ENCODE data around the gene C1QTNF4. TPM values are rescaled to one million over a fixed set of nuclear protein-coding genes. Genes with fewer than 3 reads are reported as not detected.
"Not testable (repeated sequence)": the region's sequence is repeated elsewhere in the genome, so short reads cannot be mapped to it uniquely, and the experiment has no call there.

The C1QTNF4 gene
- total RNA-seq (2014; rRNA removed; shearing (Covaris generic)), result not detected in 2 replicates

DNA sequence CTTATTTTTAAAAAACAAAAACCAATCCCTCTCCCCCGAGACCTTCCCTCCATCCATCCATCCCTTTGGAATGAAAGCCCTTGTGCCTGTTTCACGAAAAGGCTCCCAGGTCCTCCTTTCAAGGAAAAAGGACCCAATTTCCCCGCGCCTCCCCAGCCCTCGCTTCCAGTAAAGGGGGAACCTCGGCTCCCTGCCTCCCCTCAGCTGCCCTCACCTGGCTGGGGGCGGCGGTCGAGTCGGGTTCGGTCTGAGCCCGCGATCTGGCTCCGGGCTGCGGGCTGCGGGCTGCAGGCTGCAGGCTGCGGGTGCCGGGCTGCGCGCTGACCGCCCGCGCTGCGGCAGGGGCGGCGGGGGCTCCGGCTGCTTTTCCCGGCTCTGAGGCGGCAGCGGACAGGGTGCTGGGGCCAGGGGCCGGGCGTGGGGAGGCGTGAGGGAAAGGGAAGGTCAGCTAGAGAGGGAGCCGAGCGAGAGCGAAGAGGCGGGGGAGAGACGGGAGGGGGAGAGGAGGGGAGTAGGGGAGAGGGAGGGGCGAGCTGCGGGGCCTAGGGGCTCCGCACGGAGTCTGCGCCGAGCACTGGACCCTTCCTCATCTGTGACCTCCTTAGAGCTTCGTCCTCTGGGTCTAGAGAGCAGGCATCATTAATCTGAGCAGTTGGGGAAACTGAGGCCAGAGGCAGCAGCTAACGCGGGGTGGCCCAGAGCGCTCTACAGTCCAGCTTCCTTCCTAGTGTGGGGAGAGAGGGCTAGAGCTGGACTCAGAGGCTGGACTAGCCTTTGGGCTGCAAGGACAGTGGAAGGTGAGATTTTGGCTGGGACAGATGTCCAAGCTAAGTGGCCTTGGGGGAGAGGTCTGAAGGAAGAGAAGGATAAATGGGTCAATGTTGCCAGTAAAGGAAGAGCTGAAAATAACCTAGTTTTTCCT, at the start of gene C1QTNF4:
TSS of gene C1QTNF4 (minus strand) at position 478 of the 922 bp plus-strand sequence. CDS start 3,601 bp downstream, outside the sequence.
- DNase-seq (ENCODE audit: low spot score), result no peak

- DNase-seq (ENCODE audit: low spot score), result peak; percentile 97
These were observed 48.1 kb upstream of the C1QTNF4 start, which contains the start of gene MTCH2 for GRCh38 chr11:47642099-47642855. TSS of gene MTCH2 (minus strand) at chr11:47642559. CDS start at chr11:47642465, 94 bp downstream.

DNA sequence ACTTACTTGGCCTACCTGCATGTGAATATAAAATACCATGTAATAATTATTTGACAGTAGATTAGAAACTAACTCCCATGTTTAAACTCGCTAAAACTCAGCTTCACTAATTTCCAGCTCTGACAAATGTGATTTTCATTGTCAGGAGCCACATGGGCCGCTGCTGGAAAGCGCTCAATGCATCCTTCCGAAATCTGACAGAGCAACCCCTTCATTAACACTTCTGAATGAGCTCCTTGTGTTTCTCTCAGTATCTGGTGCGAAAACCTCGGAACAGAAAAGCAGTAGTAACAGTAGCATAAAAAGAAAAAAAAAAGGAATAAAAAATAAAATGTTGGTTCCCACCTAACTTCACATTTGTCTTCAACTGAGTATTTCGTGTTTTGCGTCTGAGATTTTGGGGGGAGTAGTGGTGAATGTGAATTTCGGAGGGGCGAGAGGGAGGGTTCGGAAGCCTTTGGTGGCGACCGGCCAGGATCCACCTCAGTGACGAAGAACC, 47.4 kb upstream of the C1QTNF4 start:
- DNase-seq (ENCODE audit: low spot score), result peak; percentile 42

- not testable (repeated sequence) for DNase-seq (ENCODE audit: low spot score)
These were observed 46.3 kb upstream of the C1QTNF4 start for GRCh38 chr11:47640506-47640905.

- not testable (repeated sequence) for DNase-seq (ENCODE audit: low spot score)
These were observed 42.1 kb upstream of the C1QTNF4 start for GRCh38 chr11:47636331-47636730.

DNA sequence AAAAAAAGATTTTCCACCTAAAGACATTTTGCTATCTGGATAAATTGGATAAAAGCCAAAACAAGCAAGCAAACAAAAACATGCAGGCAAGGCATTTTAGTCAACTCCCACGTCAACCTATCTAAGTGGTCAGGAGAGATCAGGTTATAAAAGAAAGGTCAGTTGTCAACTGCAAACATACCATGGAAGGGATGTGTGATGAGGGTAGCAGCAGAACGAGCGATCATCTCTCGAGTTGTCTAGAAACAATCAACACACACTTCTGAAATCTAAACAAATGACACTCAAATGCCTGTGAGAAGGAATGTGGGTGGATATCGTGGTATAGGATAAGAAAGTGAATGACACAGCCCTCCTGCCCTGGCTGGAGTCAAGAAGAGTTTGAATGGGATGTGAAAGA, 37.3 kb upstream of the C1QTNF4 start:
- no peak for DNase-seq (ENCODE audit: low spot score)

DNA sequence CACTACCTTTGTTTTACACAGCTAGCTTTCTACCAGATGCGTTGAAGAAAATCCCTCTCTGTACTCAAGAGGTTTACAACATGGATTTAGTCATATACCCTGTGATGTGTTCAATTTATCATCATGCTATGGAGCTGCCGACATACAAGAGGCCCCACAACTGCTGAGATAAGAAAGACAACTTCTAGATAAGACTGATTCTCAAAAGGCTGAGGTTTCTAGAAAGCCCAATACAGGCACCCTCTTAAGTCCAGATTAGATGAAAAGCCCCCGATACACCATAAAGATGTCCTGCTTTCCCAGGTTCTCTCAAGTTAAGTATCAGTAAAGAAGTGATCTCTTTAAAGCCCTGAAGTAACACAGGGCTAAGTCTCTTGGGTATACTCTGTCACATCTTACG, 33.8 kb upstream of the C1QTNF4 start:
- DNase-seq (ENCODE audit: low spot score), result no peak

DNA sequence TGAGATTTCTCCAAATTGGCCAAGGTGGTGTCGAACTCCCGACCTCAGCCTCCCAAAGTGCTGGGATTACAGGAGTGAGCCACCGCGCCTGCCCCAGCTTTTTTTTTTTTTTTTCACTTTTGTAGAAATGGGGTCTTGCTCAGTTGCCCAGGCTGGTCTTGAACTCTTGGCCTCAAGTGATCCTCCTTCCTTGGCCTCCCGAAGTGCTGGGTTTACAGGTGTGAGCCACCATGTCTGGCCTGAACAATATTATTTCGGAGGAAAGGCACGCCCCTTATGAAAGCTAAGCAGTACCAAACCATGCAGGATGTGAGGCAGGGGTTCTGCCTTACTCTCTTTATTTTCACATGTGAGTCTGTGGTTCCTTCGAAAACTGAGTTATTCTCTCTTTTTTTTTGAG, 32.0 kb upstream of the C1QTNF4 start:
- no peak for DNase-seq (ENCODE audit: low spot score)

GRCh38 chr11:47620836-47621378, 26.7 kb upstream of the C1QTNF4 start:
- no peak for DNase-seq (ENCODE audit: low spot score)

- DNase-seq (ENCODE audit: low spot score), result no peak
These were observed 23.2 kb upstream of the C1QTNF4 start for GRCh38 chr11:47617417-47617809.

GRCh38 chr11:47616726-47617416, 22.7 kb upstream of the C1QTNF4 start:
- DNase-seq (ENCODE audit: low spot score), result peak; percentile 47

DNA sequence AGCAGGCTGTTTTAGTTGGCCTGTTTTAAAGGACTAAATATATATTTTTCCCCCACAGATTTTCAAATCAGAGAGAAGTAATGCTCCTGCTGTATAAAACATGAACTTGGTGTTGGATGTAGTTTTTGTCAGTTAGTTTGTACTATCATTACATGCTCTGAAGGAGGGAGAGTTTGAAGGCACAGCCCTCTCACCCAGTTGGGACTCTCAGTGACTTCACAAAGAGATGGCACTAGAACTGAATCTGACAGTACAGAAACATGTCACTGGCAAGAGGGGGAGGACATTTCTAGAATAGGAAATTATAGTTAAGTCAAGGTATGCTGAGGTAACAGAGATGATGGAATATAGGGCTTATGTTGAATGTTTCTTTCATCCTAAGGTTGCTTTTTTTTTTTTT, 21.0 kb upstream of the C1QTNF4 start:
- no peak for DNase-seq (ENCODE audit: low spot score)

DNA sequence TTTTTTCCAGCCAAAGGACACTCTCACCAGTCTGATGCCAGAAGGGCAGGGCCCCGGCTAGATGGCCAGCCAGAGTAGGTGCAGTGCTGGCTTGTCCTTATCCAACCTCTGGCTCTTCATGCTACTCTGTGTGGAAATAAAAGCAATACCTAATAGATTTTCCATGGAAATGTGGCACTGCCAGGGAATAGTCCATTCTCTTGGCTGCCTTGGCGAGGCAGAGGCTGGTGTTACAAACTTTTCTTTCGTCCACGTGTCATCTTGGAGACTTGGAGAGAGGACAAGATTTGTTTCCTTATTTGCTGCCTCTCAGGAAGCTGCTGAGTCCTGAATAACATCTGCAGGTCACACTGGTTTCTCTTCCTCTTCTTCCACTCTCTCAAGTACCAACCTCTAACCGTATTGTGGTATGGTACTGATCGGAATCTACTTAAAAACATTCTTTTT, 17.2 kb upstream of the C1QTNF4 start:
- no peak for DNase-seq (ENCODE audit: low spot score)

GRCh38 chr11:47609675-47610074, 15.5 kb upstream of the C1QTNF4 start:
- no peak for DNase-seq (ENCODE audit: low spot score)

DNA sequence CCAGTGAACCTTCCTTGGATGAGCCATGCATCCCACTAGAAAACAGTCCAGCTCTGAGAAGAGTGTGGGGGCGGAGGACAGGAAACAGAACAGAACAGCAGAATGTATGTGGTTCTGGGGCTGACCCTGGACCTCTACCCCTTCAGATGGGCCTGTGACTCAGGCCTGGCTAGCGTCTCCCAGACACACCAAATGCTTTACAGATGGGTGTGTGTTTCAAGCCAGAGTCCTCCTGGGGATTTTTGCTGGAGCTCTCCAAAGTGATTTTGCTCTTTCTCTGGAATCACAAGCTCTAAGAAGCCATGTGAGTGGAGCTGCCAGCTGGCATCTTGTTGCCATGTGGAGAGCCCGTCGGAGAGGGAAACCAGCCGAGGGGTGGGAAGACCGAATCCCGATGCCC, 13.2 kb upstream of the C1QTNF4 start:
- no peak for DNase-seq (ENCODE audit: low spot score)

- DNase-seq (ENCODE audit: low spot score), result no peak
These were observed 12.5 kb upstream of the C1QTNF4 start for GRCh38 chr11:47606731-47607130.

DNA sequence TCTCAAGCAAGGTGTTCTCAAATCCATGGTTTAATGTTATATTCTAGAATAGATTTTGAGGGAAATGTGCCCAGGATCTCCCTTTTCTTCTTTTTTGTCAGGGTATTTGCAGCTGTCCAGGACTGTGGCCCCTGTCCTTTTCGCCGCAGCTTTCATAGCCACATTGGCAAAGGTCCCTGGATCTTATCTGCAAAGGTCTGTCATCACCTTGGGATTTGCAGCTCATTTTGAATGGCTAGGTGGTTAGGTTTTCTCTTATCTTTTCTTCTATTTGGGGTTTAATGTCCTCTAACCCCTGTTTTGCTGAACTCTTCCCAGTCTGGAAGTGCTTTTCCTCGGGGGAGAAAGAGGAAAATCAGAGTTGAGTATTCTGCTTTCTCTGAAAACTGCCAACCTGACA, 11.7 kb upstream of the C1QTNF4 start:
- no peak for DNase-seq (ENCODE audit: low spot score)

GRCh38 chr11:47603295-47603694, 9.1 kb upstream of the C1QTNF4 start:
- DNase-seq (ENCODE audit: low spot score), result no peak

DNA sequence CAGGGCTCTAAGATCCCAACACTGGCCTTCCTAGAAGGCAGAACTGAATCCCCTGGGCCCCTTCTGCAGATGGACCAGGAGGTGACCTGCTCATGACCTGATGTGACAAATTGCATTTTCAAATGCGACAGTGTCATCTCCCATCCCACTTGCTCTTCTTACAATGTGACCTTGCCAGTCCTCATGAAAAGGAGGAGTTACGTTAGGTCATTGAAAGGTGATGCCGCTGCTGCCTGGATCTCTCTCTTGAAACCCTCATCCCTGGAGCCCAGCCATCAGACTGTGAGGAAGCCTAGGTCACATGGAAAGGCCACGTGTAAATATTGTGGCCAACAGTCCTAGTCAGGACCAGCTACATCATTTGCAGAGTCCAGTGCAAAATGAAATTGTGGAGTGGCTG, 5.7 kb upstream of the C1QTNF4 start:
- DNase-seq (ENCODE audit: low spot score), result no peak

DNA sequence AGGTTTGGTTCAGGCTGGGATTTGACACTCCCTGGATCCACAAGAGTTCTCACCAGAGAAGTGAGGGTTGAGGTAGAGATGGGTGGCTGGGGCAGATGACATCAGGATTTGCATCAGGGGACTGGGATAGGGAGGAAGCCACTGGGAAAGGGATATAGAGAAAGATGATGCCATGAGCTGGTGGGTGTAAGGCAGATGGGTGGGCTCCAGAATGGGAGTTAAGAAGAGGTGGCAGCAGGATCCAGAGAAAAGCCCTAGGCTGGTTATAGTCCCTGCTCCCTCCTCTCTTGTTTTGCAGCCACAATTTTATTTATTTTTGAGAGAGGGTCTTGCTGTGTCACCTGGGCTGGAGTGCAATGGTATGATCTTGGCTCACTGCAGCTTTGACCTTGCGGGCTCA, 1.8 kb upstream of the C1QTNF4 start:
- no peak for DNase-seq (ENCODE audit: low spot score)

DNA sequence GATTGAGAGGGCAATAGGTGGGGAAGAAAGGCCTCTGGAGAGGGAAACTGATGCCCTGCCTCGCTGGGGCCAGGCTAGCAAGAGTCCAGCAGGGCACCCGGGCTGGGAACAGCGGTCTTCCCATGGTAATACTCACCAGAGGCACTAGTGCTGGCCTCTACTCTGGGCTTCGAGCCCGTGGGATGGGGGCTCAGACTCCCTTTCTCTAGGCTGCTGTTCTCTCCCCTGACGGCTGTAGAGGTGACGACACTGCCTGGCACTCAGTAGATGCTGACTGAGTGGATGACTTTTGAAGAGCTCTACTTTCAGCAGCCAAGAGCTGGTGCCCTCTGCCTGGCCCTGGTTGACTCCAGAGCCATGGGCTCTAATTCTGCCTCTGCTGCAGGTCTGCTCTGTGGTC, 818 bp upstream of the C1QTNF4 start:
- DNase-seq (ENCODE audit: low spot score), result no peak

Measured in HT-29 (cell line).